Measurements from ENCODE around the gene BCL6B.
"Not testable (repeated sequence)": the region's sequence is repeated elsewhere in the genome, so short reads cannot be mapped to it uniquely, and the experiment has no call there.

The BCL6B gene

GRCh38 chr17:7022781-7023571 is at the start of gene BCL6B:
Gene BCL6B, plus strand, starts transcription at chr17:7023050. Its CDS starts 622 bp downstream, at chr17:7023672.
- H3K36me3 Mint-ChIP-seq = no peaks in the 10 kb centered on the region
- no peaks in the 10 kb centered on the region for H3K27me3 Mint-ChIP-seq
- peaks cover 34% of the 10 kb centered on the region for H3K4me1 Mint-ChIP-seq

GRCh38 chr17:6979440-6979839 is 43.4 kb upstream of the BCL6B start:
- not testable (repeated sequence) for H3K27ac Mint-ChIP-seq, H3K4me3 Mint-ChIP-seq, H3K36me3 Mint-ChIP-seq, H3K9me3 Mint-ChIP-seq, H3K27me3 Mint-ChIP-seq
- peaks cover 10% of the 10 kb centered on the region for H3K4me1 Mint-ChIP-seq

More at GRCh38 chr17:7022781-7023571, at the start of gene BCL6B:
- peak within 1 kb of the TSS; percentile 66 for H3K4me3 Mint-ChIP-seq
- H3K27ac Mint-ChIP-seq = peak within 1 kb of the TSS; percentile 88
- H3K9me3 Mint-ChIP-seq = no peaks in the 10 kb centered on the region

GRCh38 chr17:6981426-6981825 is 41.4 kb upstream of the BCL6B start:
- H3K27ac Mint-ChIP-seq = no peak overlapping the region

GRCh38 chr17:6985266-6985665 is 37.6 kb upstream of the BCL6B start:
- Mint-ChIP-seq H3K27ac (no peak overlapping the region), H3K4me1 (peaks cover 10% of the 10 kb centered on the region), H3K9me3 (no peaks in the 10 kb centered on the region), H3K4me3 (no peak overlapping the region), H3K27me3 (no peaks in the 10 kb centered on the region), H3K36me3 (peaks cover 3% of the 10 kb centered on the region)

More at GRCh38 chr17:6981426-6981825, 41.4 kb upstream of the BCL6B start:
- Mint-ChIP-seq H3K36me3 (peaks cover 3% of the 10 kb centered on the region), H3K4me1 (peaks cover 10% of the 10 kb centered on the region), H3K4me3 (no peak overlapping the region), H3K9me3 (peaks cover 3% of the 10 kb centered on the region), H3K27me3 (no peaks in the 10 kb centered on the region)

GRCh38 chr17:6986676-6987075 is 36.2 kb upstream of the BCL6B start:
- no peak overlapping the region for H3K27ac Mint-ChIP-seq

GRCh38 chr17:6989779-6990178 is 33.1 kb upstream of the BCL6B start:
- Mint-ChIP-seq H3K4me3 (no peak overlapping the region), H3K36me3 (peaks cover 3% of the 10 kb centered on the region), H3K9me3 (no peaks in the 10 kb centered on the region), H3K27ac (no peak overlapping the region), H3K27me3 (no peaks in the 10 kb centered on the region), H3K4me1 (no peaks in the 10 kb centered on the region)

More at GRCh38 chr17:6986676-6987075, 36.2 kb upstream of the BCL6B start:
- Mint-ChIP-seq H3K9me3 (no peaks in the 10 kb centered on the region), H3K36me3 (peaks cover 3% of the 10 kb centered on the region), H3K4me1 (no peaks in the 10 kb centered on the region), H3K27me3 (no peaks in the 10 kb centered on the region), H3K4me3 (no peak overlapping the region)

GRCh38 chr17:6993613-6994056 is 29.2 kb upstream of the BCL6B start:
- not testable (repeated sequence) for H3K9me3 Mint-ChIP-seq, H3K4me3 Mint-ChIP-seq, H3K27ac Mint-ChIP-seq, H3K27me3 Mint-ChIP-seq
- peaks cover 11% of the 10 kb centered on the region for H3K4me1 Mint-ChIP-seq
- H3K36me3 Mint-ChIP-seq = peaks cover 10% of the 10 kb centered on the region

GRCh38 chr17:6994118-6994598 is 28.7 kb upstream of the BCL6B start:
- Mint-ChIP-seq H3K4me3 (no peak overlapping the region), H3K9me3 (no peaks in the 10 kb centered on the region), H3K36me3 (peaks cover 10% of the 10 kb centered on the region), H3K27me3 (no peaks in the 10 kb centered on the region), H3K4me1 (peaks cover 11% of the 10 kb centered on the region), H3K27ac (no peak overlapping the region)

GRCh38 chr17:6994666-6995256 is 28.1 kb upstream of the BCL6B start:
- Mint-ChIP-seq H3K36me3 (peaks cover 13% of the 10 kb centered on the region), H3K27ac (no peak overlapping the region), H3K9me3 (no peaks in the 10 kb centered on the region), H3K4me1 (peaks cover 11% of the 10 kb centered on the region), H3K4me3 (no peak overlapping the region), H3K27me3 (no peaks in the 10 kb centered on the region)

GRCh38 chr17:6995500-6996255 is 27.2 kb upstream of the BCL6B start, which contains the start of gene ALOX12:
Gene ALOX12, plus strand, starts transcription at chr17:6996049. Its CDS starts 69 bp downstream, at chr17:6996118.
- no peak within 1 kb of the TSS for H3K4me3 Mint-ChIP-seq
- peak within 1 kb of the TSS; percentile 84 for H3K27ac Mint-ChIP-seq
- peaks cover 13% of the 10 kb centered on the region for H3K36me3 Mint-ChIP-seq
- H3K9me3 Mint-ChIP-seq = no peaks in the 10 kb centered on the region
- peaks cover 11% of the 10 kb centered on the region for H3K4me1 Mint-ChIP-seq
- no peaks in the 10 kb centered on the region for H3K27me3 Mint-ChIP-seq

- Mint-ChIP-seq H3K27ac (peak overlapping the region; percentile 84), H3K4me1 (peaks cover 13% of the 10 kb centered on the region), H3K36me3 (peaks cover 14% of the 10 kb centered on the region), H3K9me3 (no peaks in the 10 kb centered on the region), H3K27me3 (no peaks in the 10 kb centered on the region), H3K4me3 (no peak overlapping the region)
These were observed 26.4 kb upstream of the BCL6B start for GRCh38 chr17:6996256-6997011.

GRCh38 chr17:6997171-6997570 is 25.7 kb upstream of the BCL6B start:
- Mint-ChIP-seq H3K4me3 (no peak overlapping the region), H3K4me1 (peaks cover 18% of the 10 kb centered on the region), H3K27ac (peak overlapping the region; percentile 84), H3K36me3 (peaks cover 18% of the 10 kb centered on the region), H3K9me3 (no peaks in the 10 kb centered on the region), H3K27me3 (no peaks in the 10 kb centered on the region)

- H3K4me1 Mint-ChIP-seq = peaks cover 18% of the 10 kb centered on the region
- H3K27ac Mint-ChIP-seq = no peak overlapping the region
- peaks cover 18% of the 10 kb centered on the region for H3K36me3 Mint-ChIP-seq
- H3K27me3 Mint-ChIP-seq = no peaks in the 10 kb centered on the region
- H3K9me3 Mint-ChIP-seq = no peaks in the 10 kb centered on the region
- H3K4me3 Mint-ChIP-seq = no peak overlapping the region
These were observed 23.9 kb upstream of the BCL6B start for GRCh38 chr17:6998855-6999508.

GRCh38 chr17:7001318-7001961 is 21.4 kb upstream of the BCL6B start:
- Mint-ChIP-seq H3K27me3 (no peaks in the 10 kb centered on the region), H3K4me1 (peaks cover 31% of the 10 kb centered on the region), H3K36me3 (peaks cover 18% of the 10 kb centered on the region), H3K27ac (peak overlapping the region; percentile 66), H3K4me3 (no peak overlapping the region), H3K9me3 (no peaks in the 10 kb centered on the region)

Data from activated naive CD4-positive, alpha-beta T cell treated with anti-CD3 and anti-CD28 coated beads, Interleukin-2, amount 50 U/mL, for 24 hours (primary cell).